GM21576 (cell line): Measurements from ENCODE around the gene MSH5.
"Not testable (repeated sequence)": the region's sequence is repeated elsewhere in the genome, so short reads cannot be mapped to it uniquely, and the experiment has no call there.

ENCODE experiments used
- ATAC-seq: cut with Tn5 transposase; IDR thresholded peaks from one replicate; pipeline ENCODE4 v1.9.1; 2021; ENCODE audit warnings: mild to moderate bottlenecking, moderate library complexity; ENCODE audit not compliant: unreplicated experiment

The MSH5 gene

DNA sequence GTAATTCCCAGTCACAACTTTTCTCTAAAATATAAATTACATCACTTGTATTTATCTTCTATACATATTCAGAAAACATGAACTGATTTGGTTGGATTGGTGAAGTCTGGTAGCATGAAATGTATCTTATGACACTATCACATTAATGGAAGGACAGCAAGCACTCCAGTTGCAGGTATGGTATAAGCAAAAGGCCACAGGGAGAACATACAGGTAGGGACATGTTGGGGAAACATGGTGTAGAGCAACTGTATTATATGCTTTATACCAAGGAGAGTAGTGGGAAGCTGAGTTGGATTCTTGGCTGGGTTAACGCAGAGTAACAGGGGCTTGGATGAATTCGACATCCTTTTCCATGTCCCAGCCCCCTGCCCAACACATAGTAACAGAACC is 57.2 kb downstream of the MSH5 start:
- ATAC-seq = no peak

DNA sequence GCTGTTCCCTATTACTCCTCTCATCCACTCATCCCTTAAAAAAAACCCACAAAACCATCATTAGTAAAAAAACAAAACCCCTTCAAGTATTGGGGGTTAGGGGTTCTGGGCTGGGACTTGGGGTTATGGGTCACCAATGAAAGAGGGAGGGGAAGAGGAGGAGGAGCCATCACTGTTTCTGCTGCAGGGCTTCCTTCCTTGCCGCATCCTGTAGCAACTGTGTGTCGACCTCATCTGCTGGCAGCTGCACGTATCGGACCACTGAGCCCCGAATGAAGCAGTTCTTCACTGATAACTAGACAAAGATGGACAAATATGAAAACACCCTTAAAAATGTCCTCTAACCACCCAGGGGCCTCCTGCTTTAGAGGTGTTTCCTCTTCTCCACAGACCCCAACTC is 57.8 kb downstream of the MSH5 start:
- no peak for ATAC-seq

DNA sequence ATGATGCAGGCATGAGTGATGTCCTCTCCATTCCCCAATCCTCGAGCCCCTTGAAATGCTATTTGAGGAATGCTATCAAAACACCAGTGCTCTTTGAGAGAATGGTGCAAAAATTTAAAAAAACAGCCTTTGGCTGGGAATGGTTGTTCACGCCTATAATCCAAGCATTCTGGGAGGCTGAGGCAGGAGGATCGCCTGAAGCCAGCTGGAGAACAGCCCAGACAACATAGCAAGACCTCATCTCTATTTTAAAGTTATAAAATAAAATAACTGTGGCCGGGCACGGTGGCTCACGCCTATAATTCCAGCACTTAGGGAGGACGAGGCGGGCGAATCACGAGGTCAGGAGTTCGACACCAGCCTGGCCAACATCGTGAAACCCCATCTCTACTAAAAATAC is 60.0 kb downstream of the MSH5 start:
- ATAC-seq = no peak

DNA sequence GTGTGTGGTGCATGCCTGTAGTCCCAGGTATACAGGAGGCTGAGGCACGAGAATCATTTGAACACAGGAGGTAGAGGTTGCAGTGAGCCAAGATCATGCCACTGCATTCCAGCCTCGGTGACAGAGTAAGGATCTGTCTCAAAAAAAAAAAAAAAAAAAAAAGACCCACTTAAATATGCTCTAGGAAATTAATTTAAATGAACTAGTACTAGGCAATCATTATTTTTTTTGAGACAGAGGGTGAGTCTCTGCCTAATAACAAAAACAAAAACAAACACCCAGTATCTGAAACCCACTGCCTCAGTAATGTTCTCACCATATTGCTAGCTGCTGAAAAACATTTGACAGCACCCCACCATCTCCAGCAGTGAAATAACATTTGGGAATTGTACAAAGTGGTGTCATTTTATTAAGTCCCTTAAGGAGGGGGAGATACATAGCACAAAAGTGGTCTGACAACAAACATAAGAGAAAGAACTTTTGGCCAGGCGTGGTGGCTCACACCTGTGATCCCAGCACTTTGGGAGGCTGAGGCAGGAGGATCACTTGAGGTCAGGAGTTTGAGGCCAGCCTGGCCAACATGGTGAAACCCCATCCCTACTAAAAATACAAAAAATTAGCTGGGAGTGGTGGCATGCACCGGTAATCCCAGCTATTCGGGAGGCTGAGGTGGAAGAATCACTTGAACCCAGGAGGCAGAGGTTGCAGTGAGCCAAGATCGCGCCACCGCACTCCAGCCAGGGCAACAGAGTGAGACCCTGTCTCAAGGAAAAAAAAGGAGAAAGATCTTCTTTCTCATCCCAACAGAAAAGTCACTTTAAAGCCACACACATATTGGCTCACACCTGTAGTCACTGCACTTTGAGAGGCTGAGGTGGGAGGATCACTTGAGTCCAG is 61.5 kb downstream of the MSH5 start:
- ATAC-seq = not testable (repeated sequence)

DNA sequence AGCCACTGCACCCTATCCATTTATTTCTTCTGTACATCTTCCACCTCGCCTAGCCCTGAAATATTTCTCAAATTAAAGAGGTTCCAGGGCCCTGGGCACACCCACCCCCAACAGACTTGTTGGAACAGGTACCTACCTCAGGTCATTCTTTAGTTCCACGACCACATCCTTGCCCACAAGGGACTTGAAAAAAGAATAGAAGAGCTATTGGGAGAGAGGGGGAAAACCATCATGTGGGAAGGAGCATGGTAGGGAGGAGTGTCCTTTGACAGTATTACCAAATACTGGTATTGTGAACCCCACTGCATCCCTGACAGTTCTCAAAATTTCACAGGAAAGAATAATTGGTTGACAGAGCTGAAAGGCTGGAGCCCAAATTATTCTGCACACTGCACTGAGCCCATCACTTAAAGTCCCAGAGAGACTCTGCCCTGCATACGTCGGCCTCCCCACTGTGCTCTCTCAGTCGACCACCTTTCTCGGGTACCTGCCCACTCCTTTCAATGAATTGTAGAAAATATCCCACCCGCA is 66.2 kb downstream of the MSH5 start:
- peak; percentile 7 for ATAC-seq

DNA sequence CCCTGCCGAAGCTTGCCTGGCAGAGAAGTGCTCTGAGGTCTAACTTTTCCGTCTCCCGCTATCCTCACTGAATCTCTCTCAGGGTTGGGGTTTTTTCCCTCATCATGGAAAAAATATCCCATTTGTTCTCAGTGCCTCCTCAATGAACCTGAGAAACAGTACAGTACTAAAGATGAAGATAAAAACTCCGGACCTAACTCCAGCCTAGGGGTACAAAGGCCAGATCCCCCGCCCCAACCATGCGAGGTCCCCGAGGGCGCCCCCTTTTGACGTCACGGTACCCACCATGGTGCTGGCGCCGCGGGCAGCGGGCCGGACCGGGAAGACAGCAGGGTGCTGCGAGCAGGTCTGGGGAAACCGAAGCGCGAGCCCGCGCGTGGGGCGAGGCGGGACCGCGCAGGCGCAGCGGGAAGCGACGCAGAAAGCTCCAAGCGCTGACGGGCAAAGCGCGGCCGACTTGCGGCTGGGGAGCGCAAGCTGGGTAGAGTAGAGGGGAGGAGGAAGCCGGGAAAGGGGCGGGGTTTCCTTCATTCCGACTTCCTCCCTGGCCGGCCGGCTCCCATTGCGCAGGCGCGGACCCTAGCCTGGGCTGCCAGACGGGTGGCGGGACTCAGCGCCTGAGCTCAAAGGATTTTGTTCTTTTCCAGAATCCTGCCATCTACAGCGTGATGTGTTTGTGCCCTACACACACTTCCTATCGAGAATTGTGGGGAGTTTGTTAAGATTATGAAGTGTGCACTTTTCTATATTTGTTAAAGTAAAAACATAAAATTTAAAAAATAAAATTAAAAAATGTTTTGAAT is 66.9 kb downstream of the MSH5 start, which contains the start of gene LSM2:
TSS of gene LSM2 (minus strand) at position 497 of the 803 bp plus-strand sequence. CDS start at position 288, 209 bp downstream.
- ATAC-seq = peak; percentile 78

DNA sequence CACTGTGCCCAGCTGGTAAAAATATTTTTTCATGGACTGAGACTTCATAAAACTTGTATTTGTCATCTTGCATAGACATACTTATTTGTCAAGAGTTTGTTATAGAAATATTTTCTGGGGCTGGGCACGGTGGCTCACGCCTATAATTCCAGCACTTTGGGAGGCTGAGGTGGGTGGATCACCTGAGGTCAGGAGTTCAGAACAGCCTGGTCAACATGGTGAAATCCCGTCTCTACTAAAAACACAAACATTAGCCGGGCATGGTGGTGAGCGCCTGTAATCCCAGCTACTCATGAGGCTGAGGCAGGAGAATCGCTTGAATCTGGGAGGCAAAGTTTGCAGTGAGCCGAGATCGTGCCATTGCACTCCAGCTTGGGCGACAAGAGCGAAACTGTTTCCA is 68.8 kb downstream of the MSH5 start:
- ATAC-seq = not testable (repeated sequence)

DNA sequence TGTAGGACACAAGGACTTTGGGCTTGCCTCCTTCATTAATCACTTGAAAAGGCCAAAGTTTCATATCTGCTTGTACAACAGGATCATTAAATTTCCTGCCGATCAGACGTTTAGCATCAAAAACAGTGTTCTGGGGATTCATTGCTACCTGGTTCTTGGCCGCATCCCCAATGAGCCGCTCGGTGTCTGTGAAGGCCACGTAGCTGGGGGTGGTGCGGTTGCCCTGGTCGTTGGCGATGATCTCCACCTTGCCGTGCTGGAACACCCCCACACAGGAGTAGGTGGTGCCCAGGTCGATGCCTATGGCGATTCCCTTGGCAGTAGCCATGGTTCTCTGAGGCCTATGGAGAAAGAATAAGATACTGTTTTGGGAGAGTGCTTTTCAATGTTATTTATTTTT is 71.8 kb downstream of the MSH5 start:
- ATAC-seq = no peak
